H9 (cell line): Measurements from ENCODE around the gene WNT7B. TPM values are rescaled to one million over a fixed set of nuclear protein-coding genes. Genes with fewer than 3 reads are reported as not detected.

Experiments used
- DNase-seq: peaks from one replicate; pipeline ENCODE4 v3.0.0-alpha.2; 2017
- H2AFZ ChIP-seq: one replicate; pipeline ENCODE4 v1.6.1; 2013; ENCODE audit warnings: mild to moderate bottlenecking, low read length, control low read depth, moderate library complexity
- H2AK5ac ChIP-seq: 2 replicates; pipeline ENCODE4 v1.6.1; 2013; ENCODE audit warnings: low read length, control low read depth, mixed read lengths; ENCODE audit not compliant: insufficient read length
- H2BK120ac ChIP-seq: one replicate; pipeline ENCODE4 v1.6.1; 2013; ENCODE audit warnings: low read depth, mild to moderate bottlenecking, low read length, control low read depth, inconsistent platforms; ENCODE audit not compliant: poor library complexity, severe bottlenecking
- H2BK12ac ChIP-seq: 2 replicates; pipeline ENCODE4 v1.6.1; 2013; ENCODE audit warnings: low read length, control low read depth, mixed read lengths, low read depth; ENCODE audit not compliant: insufficient read length
- H2BK15ac ChIP-seq: 2 replicates; pipeline ENCODE4 v1.6.1; 2013; ENCODE audit warnings: low read depth, low read length, control low read depth
- H2BK20ac ChIP-seq: one replicate; pipeline ENCODE4 v1.6.1; 2013; ENCODE audit warnings: low read depth, mild to moderate bottlenecking, low read length, control low read depth, inconsistent platforms; ENCODE audit not compliant: poor library complexity, severe bottlenecking
- H2BK5ac ChIP-seq: 2 replicates; pipeline ENCODE4 v1.6.1; 2013; ENCODE audit warnings: low read length, control low read depth, mixed read lengths; ENCODE audit not compliant: insufficient read length
- H3K14ac ChIP-seq: 2 replicates; pipeline ENCODE4 v1.6.1; 2013; ENCODE audit warnings: low read length, control low read depth; ENCODE audit not compliant: insufficient read depth
- H3K18ac ChIP-seq: 2 replicates; pipeline ENCODE4 v1.6.1; 2013; ENCODE audit warnings: low read depth, mild to moderate bottlenecking, mixed read lengths, low read length, control low read depth; ENCODE audit not compliant: insufficient read length
- H3K23ac ChIP-seq: 2 replicates; pipeline ENCODE4 v1.6.1; 2013; ENCODE audit warnings: low read length, control low read depth, mixed read lengths, low read depth; ENCODE audit not compliant: insufficient read length
- H3K23me2 ChIP-seq: 2 replicates; pipeline ENCODE4 v1.6.1; 2013; ENCODE audit warnings: low read depth, mild to moderate bottlenecking, mixed read lengths, low read length, control low read depth; ENCODE audit not compliant: insufficient read length, poor library complexity, severe bottlenecking
- H3K27ac ChIP-seq: 2 replicates; pipeline ENCODE4 v1.5.1; 2013; ENCODE audit warnings: low read length, control low read depth, mixed read lengths, low read depth; ENCODE audit not compliant: insufficient read length
- H3K27me3 ChIP-seq: 2 replicates; pipeline ENCODE4 v1.6.1; 2013; ENCODE audit warnings: low read length, control low read depth, inconsistent platforms; ENCODE audit not compliant: insufficient read depth
- H3K4ac ChIP-seq: 2 replicates; pipeline ENCODE4 v1.6.1; 2013; ENCODE audit warnings: low read depth, mild to moderate bottlenecking, control low read depth, inconsistent platforms, low read length, moderate library complexity
- H3K4me1 ChIP-seq: 2 replicates; pipeline ENCODE4 v1.6.1; 2013; ENCODE audit warnings: low read length, control low read depth, inconsistent platforms; ENCODE audit not compliant: insufficient read depth
- H3K4me2 ChIP-seq: 2 replicates; pipeline ENCODE4 v1.6.1; 2013; ENCODE audit warnings: low read length, control low read depth, mixed read lengths; ENCODE audit not compliant: insufficient read length, insufficient read depth
- H3K56ac ChIP-seq: 2 replicates; pipeline ENCODE4 v1.6.1; 2013; ENCODE audit warnings: low read depth, mild to moderate bottlenecking, mixed read lengths, low read length, control low read depth; ENCODE audit not compliant: insufficient read length
- H3K79me1 ChIP-seq: 2 replicates; pipeline ENCODE4 v1.6.1; 2013; ENCODE audit warnings: low read depth, mild to moderate bottlenecking, moderate library complexity, low read length, control low read depth, inconsistent platforms; ENCODE audit not compliant: insufficient read depth, poor library complexity, severe bottlenecking
- H3K79me2 ChIP-seq: 2 replicates; pipeline ENCODE4 v1.6.1; 2013; ENCODE audit warnings: low read length, control low read depth, inconsistent platforms; ENCODE audit not compliant: insufficient read depth
- H3K9ac ChIP-seq: 2 replicates; pipeline ENCODE4 v1.6.1; 2013; ENCODE audit warnings: low read length, control low read depth, mixed read lengths; ENCODE audit not compliant: insufficient read length; ENCODE audit errors: extremely low read depth
- H3K9me3 ChIP-seq: one replicate; pipeline ENCODE4 v1.6.1; 2013; ENCODE audit warnings: low read depth, low read length, inconsistent platforms; ENCODE audit not compliant: control insufficient read depth
- H3T11ph ChIP-seq: one replicate; pipeline ENCODE4 v1.6.1; 2013; ENCODE audit warnings: mild to moderate bottlenecking, low read length, control low read depth, inconsistent platforms
- H4K20me1 ChIP-seq: one replicate; pipeline ENCODE4 v1.6.1; 2013; ENCODE audit not compliant: control insufficient read depth, insufficient read length, insufficient read depth
- H4K5ac ChIP-seq: 2 replicates; pipeline ENCODE4 v1.6.1; 2013; ENCODE audit warnings: low read depth, mild to moderate bottlenecking, mixed read lengths, low read length, control low read depth; ENCODE audit not compliant: insufficient read length
- H4K8ac ChIP-seq: replicated peaks from 2 replicates; pipeline ENCODE4 v1.6.1; 2013; ENCODE audit warnings: low read length, control low read depth, mixed read lengths, low read depth; ENCODE audit not compliant: insufficient read length
- H4K91ac ChIP-seq: 2 replicates; pipeline ENCODE4 v1.6.1; 2013; ENCODE audit warnings: low read depth, mild to moderate bottlenecking, moderate library complexity, mixed read lengths, low read length, control low read depth; ENCODE audit not compliant: insufficient read length
- H3K27ac Mint-ChIP-seq, 3 experiments: 2 replicates in 2 of 3; 3 replicates in 1 of 3; pipeline ENCODE4 v1.8.0; 2020 to 2021; ENCODE audit warnings: mixed read lengths in 3 of 3, mild to moderate bottlenecking in 1 of 3, moderate library complexity in 1 of 3
- H3K27me3 Mint-ChIP-seq: 2 replicates; pipeline ENCODE4 v1.8.0; 2021; ENCODE audit warnings: low read depth, mild to moderate bottlenecking, moderate library complexity, mixed read lengths
- H3K36me3 Mint-ChIP-seq, 3 experiments: 2 replicates in 2 of 3; 3 replicates in 1 of 3; pipeline ENCODE4 v1.8.0; 2020 to 2021; ENCODE audit warnings: low read depth in 3 of 3, mixed read lengths in 3 of 3; ENCODE audit not compliant: insufficient read depth in 1 of 3
- H3K4me1 Mint-ChIP-seq, 2 experiments: 2 replicates each; pipeline ENCODE4 v1.8.0; 2020; ENCODE audit warnings: mixed read lengths in 2 of 2
- H3K4me3 Mint-ChIP-seq, 2 experiments: 2 replicates in 1 of 2; 3 replicates in 1 of 2; pipeline ENCODE4 v1.8.0; 2020 to 2021; ENCODE audit warnings: mild to moderate bottlenecking in 2 of 2, mixed read lengths in 2 of 2, moderate library complexity in 1 of 2
- H3K9me3 Mint-ChIP-seq, 2 experiments: 2 replicates in 1 of 2; 3 replicates in 1 of 2; pipeline ENCODE4 v1.8.0; 2020; ENCODE audit warnings: mild to moderate bottlenecking in 2 of 2, mixed read lengths in 2 of 2, moderate library complexity in 1 of 2
- WGBS: extraction: QIAGEN DNeasy Blood & Tissue Kit; methylation state at CpG from one replicate; pipeline ENCODE4 v1.1.7; 2013; ENCODE audit warnings: missing lambda C conversion rate, low lambda C conversion rate, mixed read lengths; ENCODE audit not compliant: insufficient read length; ENCODE audit errors: extremely low coverage; 5-methylcytosine and 5-hydroxymethylcytosine counted together
- total RNA-seq: library from RNA; stranded (reverse); gene quantifications from 2 replicates; pipeline ENCODE4 v1.2.1, GENCODE V29; 2021
- TF ChIP-seq, protein P1 (sequence below): fragments of 200-600 bp; sonication (generic); conservative IDR thresholded peaks from 3 replicates; pipeline ENCODE4 v1.8.0; 2021; ENCODE audit warnings: antibody characterized with exemption, mild to moderate bottlenecking

The WNT7B gene
- total RNA-seq, 1 experiment from 2014 or later = 0.09 TPM

DNA sequence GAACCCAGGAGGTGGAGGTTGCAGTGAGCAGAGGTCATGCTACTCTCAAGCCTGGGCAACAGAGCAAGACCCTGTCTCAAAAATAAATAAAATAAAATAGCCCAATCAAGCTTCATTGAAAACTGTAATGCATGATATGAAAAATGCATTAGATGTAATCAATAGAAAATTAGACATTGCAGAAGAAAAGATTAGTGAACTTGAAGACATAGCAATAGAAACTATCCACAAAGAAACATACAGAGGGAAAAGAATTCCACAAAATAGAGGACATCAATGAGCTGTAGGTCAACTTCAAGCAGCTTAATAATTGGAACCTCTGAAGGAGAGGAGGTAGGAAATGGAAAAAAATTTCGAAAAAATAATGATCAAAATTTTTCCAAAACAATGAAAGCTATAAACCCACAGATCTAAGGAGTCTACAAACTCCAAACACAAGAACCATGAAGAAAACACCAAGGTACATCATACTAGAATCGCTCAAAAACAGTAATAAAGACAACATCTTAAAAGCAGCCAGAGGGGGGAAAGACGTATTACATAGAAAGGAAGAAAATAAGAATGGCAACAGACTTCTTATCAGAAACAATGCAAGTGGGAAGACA, 104.2 kb downstream of the WNT7B start:
- no CpG with 5 or more reads among the region's 3 CpGs for WGBS
- Histone ChIP-seq H2BK5ac (no peak overlapping the region), H4K91ac (no peak overlapping the region), H3K56ac (no peak overlapping the region), H3K27ac (no peak overlapping the region), H3K4me2 (no peak overlapping the region), H4K8ac (no peak overlapping the region), H3K14ac (no peak overlapping the region), H4K5ac (no peak overlapping the region), H3K18ac (no peak overlapping the region), H3K23me2 (no peaks in the 10 kb centered on the region), H3K4me1 (no peaks in the 10 kb centered on the region), H3K4ac (no peak overlapping the region), H3K9me3 (no peaks in the 10 kb centered on the region), H2BK120ac (no peak overlapping the region), H2BK15ac (no peak overlapping the region), H2BK20ac (no peak overlapping the region), H4K20me1 (no peaks in the 10 kb centered on the region), H3K27me3 (peaks cover 17% of the 10 kb centered on the region; the same call in 1 of the 2 replicates), H3T11ph (no peak overlapping the region), H3K79me1 (no peaks in the 10 kb centered on the region), H3K9ac (no peak overlapping the region), H2BK12ac (no peak overlapping the region), H2AK5ac (no peak overlapping the region), H2AFZ (no peak overlapping the region), H3K23ac (no peak overlapping the region), H3K79me2 (no peaks in the 10 kb centered on the region)
- no peak for DNase-seq
- H3K4me1 Mint-ChIP-seq = peaks cover 8 to 17% of the 10 kb centered on the region in 2 experiments
- peaks cover 63% of the 10 kb centered on the region for H3K27me3 Mint-ChIP-seq
- TF ChIP-seq, protein P1, sequence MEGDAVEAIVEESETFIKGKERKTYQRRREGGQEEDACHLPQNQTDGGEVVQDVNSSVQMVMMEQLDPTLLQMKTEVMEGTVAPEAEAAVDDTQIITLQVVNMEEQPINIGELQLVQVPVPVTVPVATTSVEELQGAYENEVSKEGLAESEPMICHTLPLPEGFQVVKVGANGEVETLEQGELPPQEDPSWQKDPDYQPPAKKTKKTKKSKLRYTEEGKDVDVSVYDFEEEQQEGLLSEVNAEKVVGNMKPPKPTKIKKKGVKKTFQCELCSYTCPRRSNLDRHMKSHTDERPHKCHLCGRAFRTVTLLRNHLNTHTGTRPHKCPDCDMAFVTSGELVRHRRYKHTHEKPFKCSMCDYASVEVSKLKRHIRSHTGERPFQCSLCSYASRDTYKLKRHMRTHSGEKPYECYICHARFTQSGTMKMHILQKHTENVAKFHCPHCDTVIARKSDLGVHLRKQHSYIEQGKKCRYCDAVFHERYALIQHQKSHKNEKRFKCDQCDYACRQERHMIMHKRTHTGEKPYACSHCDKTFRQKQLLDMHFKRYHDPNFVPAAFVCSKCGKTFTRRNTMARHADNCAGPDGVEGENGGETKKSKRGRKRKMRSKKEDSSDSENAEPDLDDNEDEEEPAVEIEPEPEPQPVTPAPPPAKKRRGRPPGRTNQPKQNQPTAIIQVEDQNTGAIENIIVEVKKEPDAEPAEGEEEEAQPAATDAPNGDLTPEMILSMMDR = no peak
- peaks cover 5 to 9% of the 10 kb centered on the region in 2 experiments; a peak in 2 of 5 replicates for H3K9me3 Mint-ChIP-seq
- no peak overlapping the region for H3K27ac Mint-ChIP-seq
- H3K36me3 Mint-ChIP-seq = no peaks in the 10 kb centered on the region
- no peak overlapping the region for H3K4me3 Mint-ChIP-seq
